DOHH2 (cell line): Measurements from ENCODE around the gene LAMC1.

Source experiments
- EZH2phosphoT487 ChIP-seq: fragments of 200-600 bp; sonication (generic); IDR thresholded peaks from 2 replicates; pipeline ENCODE4 v1.6.1; 2017; ENCODE audit warnings: borderline replicate concordance, mild to moderate bottlenecking, antibody characterized with exemption, low read length, moderate library complexity, mixed read lengths
- TF ChIP-seq, protein P1 (sequence below): fragments of 200-600 bp; sonication (generic); IDR thresholded peaks from one replicate; pipeline ENCODE4 v1.5.1; 2014; ENCODE audit warnings: antibody characterized with exemption, mild to moderate bottlenecking, low read depth, low read length; ENCODE audit not compliant: poor library complexity, severe bottlenecking

DNA sequence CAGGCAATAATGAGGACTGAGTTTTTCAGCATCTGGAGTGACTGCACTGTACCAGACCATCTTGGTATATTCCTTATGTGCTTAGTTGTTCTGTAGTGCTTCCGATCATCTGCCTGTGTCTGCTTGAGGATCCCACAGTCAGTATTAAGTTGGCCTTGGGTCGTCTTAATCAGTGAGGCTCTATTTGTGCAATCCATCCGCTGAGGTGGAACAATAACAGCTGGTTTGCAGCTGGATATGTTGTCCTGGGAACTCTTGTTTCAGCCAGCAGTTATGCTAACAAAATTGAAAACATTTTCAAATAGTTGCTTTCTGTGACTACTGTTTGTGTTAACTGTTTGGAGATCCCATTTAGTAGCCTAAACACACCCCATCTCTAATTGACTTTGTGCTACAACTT is 73.7 kb downstream of the LAMC1 start:
- TF ChIP-seq, protein P1, sequence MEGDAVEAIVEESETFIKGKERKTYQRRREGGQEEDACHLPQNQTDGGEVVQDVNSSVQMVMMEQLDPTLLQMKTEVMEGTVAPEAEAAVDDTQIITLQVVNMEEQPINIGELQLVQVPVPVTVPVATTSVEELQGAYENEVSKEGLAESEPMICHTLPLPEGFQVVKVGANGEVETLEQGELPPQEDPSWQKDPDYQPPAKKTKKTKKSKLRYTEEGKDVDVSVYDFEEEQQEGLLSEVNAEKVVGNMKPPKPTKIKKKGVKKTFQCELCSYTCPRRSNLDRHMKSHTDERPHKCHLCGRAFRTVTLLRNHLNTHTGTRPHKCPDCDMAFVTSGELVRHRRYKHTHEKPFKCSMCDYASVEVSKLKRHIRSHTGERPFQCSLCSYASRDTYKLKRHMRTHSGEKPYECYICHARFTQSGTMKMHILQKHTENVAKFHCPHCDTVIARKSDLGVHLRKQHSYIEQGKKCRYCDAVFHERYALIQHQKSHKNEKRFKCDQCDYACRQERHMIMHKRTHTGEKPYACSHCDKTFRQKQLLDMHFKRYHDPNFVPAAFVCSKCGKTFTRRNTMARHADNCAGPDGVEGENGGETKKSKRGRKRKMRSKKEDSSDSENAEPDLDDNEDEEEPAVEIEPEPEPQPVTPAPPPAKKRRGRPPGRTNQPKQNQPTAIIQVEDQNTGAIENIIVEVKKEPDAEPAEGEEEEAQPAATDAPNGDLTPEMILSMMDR = no peak
- no peak for TF ChIP-seq EZH2phosphoT487
